ENCODE data around the gene ZNF775.

DNA sequence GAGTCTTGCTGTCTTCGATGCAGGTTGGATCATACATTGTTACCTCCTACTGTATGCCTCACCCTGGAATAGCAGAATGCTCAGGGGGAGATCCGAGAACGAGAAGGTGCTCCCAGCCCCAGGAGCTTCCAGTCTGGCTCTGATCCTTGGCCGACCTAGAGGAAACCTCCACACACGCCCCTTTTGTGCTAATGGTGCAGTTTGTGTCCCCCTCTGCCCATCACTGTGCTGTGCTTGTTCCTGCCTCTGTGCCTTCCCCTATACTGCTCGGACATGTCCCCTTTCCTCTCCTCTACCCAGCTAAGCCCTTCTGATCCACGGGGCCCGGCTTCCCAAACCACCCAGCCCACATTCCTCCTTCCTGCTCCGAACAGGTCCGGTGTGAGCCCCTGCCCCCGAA lies 32.5 kb downstream of the ZNF775 start:
- TF ChIP-seq, protein P1, sequence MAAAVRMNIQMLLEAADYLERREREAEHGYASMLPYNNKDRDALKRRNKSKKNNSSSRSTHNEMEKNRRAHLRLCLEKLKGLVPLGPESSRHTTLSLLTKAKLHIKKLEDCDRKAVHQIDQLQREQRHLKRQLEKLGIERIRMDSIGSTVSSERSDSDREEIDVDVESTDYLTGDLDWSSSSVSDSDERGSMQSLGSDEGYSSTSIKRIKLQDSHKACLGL (CRISPR knock-in tag; IDR thresholded peaks at IDR 0.05): no peak
- TF ChIP-seq CBX2 (IDR thresholded peaks at IDR 0.05; ENCODE audit: low read depth, low read length) (no peak), CBX2 (CRISPR knock-in tag; IDR thresholded peaks at IDR 0.05; ENCODE audit: low read depth) (no peak), MED1 (CRISPR knock-in tag; IDR thresholded peaks at IDR 0.05) (no peak), ZNF20 (CRISPR knock-in tag; IDR thresholded peaks at IDR 0.05) (no peak)
- TF ChIP-seq, protein P2, sequence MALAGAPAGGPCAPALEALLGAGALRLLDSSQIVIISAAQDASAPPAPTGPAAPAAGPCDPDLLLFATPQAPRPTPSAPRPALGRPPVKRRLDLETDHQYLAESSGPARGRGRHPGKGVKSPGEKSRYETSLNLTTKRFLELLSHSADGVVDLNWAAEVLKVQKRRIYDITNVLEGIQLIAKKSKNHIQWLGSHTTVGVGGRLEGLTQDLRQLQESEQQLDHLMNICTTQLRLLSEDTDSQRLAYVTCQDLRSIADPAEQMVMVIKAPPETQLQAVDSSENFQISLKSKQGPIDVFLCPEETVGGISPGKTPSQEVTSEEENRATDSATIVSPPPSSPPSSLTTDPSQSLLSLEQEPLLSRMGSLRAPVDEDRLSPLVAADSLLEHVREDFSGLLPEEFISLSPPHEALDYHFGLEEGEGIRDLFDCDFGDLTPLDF (CRISPR knock-in tag; IDR thresholded peaks at IDR 0.05): no peak
- TF ChIP-seq, protein P3, sequence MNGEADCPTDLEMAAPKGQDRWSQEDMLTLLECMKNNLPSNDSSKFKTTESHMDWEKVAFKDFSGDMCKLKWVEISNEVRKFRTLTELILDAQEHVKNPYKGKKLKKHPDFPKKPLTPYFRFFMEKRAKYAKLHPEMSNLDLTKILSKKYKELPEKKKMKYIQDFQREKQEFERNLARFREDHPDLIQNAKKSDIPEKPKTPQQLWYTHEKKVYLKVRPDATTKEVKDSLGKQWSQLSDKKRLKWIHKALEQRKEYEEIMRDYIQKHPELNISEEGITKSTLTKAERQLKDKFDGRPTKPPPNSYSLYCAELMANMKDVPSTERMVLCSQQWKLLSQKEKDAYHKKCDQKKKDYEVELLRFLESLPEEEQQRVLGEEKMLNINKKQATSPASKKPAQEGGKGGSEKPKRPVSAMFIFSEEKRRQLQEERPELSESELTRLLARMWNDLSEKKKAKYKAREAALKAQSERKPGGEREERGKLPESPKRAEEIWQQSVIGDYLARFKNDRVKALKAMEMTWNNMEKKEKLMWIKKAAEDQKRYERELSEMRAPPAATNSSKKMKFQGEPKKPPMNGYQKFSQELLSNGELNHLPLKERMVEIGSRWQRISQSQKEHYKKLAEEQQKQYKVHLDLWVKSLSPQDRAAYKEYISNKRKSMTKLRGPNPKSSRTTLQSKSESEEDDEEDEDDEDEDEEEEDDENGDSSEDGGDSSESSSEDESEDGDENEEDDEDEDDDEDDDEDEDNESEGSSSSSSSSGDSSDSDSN (CRISPR knock-in tag; IDR thresholded peaks at IDR 0.05): no peak
